CD14-positive monocyte (primary cell): ENCODE data around the gene GMFB. TPM values are rescaled to one million over a fixed set of nuclear protein-coding genes. Genes with fewer than 3 reads are reported as not detected.
"Not testable (repeated sequence)": the region's sequence is repeated elsewhere in the genome, so short reads cannot be mapped to it uniquely, and the experiment has no call there.

ENCODE experiments used
- DNase-seq, 3 donors: peaks; one replicate each; pipeline ENCODE4 v3.0.0-alpha.2; 2011 to 2022
- H2AFZ ChIP-seq: 2 replicates; pipeline ENCODE4 v1.6.0; 2012; ENCODE audit warnings: mild to moderate bottlenecking, low read depth, low read length, inconsistent platforms; ENCODE audit not compliant: insufficient read depth, poor library complexity, severe bottlenecking
- H3K27ac ChIP-seq, 2 donors: 1 replicate in 1 of 2; 2 replicates in 1 of 2; pipeline ENCODE4 v1.5.1; 2012 to 2013; ENCODE audit warnings: low read length in 2 of 2, control low read depth in 1 of 2, inconsistent platforms in 1 of 2, low read depth in 1 of 2, mild to moderate bottlenecking in 1 of 2
- H3K27me3 ChIP-seq, 2 donors: one replicate each; pipeline versions ENCODE4 v1.6.0 to v1.6.1; 2011 to 2013; ENCODE audit warnings: low read length in 2 of 2; ENCODE audit not compliant: control insufficient read depth in 2 of 2, insufficient read depth in 2 of 2
- H3K36me3 ChIP-seq, 2 donors: replicated peaks in 1 of 2; 1 replicate in 1 of 2; 2 replicates in 1 of 2; pipeline versions ENCODE4 v1.5.1 to v1.6.1; 2012 to 2013; ENCODE audit warnings: low read length in 2 of 2, control low read depth in 1 of 2, inconsistent platforms in 1 of 2, mild to moderate bottlenecking in 1 of 2; ENCODE audit not compliant: insufficient read depth in 2 of 2, control insufficient read depth in 1 of 2
- H3K4me1 ChIP-seq, 2 donors: 1 replicate in 1 of 2; 2 replicates in 1 of 2; pipeline versions ENCODE4 v1.5.1 to v1.6.1; 2012 to 2013; ENCODE audit warnings: low read length in 2 of 2, control low read depth in 1 of 2, inconsistent platforms in 1 of 2, mild to moderate bottlenecking in 1 of 2, moderate library complexity in 1 of 2; ENCODE audit not compliant: insufficient read depth in 2 of 2, control insufficient read depth in 1 of 2
- H3K4me2 ChIP-seq: replicated peaks from 2 replicates; pipeline ENCODE3; 2012; ENCODE audit warnings: low read length, moderate library complexity, mild to moderate bottlenecking; ENCODE audit not compliant: poor library complexity, severe bottlenecking; ENCODE audit errors: extremely low read depth
- H3K4me3 ChIP-seq, 3 experiments: fragments of 200-600 bp in 1 of 3; sonication (generic) in 1 of 3; replicated peaks in 1 of 3; 1 replicate in 2 of 3; 2 replicates in 1 of 3; pipeline ENCODE4 v1.5.1; 2011 to 2013; ENCODE audit warnings: low read length in 3 of 3, mild to moderate bottlenecking in 3 of 3, control low read depth in 2 of 3, low read depth in 2 of 3, inconsistent platforms in 1 of 3, moderate library complexity in 1 of 3
- H3K79me2 ChIP-seq: 2 replicates; pipeline ENCODE4 v1.6.0; 2012; ENCODE audit warnings: mild to moderate bottlenecking, control low read depth, inconsistent platforms, low read length, moderate library complexity; ENCODE audit not compliant: insufficient read depth
- H3K9ac ChIP-seq: 2 replicates; pipeline ENCODE4 v1.6.0; 2017; ENCODE audit warnings: low read length, mild to moderate bottlenecking; ENCODE audit not compliant: insufficient read depth, poor library complexity, severe bottlenecking
- H3K9me3 ChIP-seq, 2 donors: replicated peaks in 1 of 2; 1 replicate in 1 of 2; 2 replicates in 1 of 2; pipeline versions ENCODE4 v1.5.1 to v1.6.1; 2012 to 2013; ENCODE audit warnings: low read length in 2 of 2, control low read depth in 1 of 2; ENCODE audit not compliant: control insufficient read depth in 1 of 2, insufficient read depth in 1 of 2
- H4K20me1 ChIP-seq: 2 replicates; pipeline ENCODE4 v1.6.0; 2012; ENCODE audit warnings: mild to moderate bottlenecking, low read length, control low read depth, moderate library complexity; ENCODE audit not compliant: insufficient read depth
- H3K27ac Mint-ChIP-seq, 7 donors: one replicate each; pipeline ENCODE4 v1.8.0; 2020; ENCODE audit warnings: mild to moderate bottlenecking in 7 of 7, mixed read lengths in 7 of 7, moderate library complexity in 6 of 7, inconsistent platforms in 2 of 7
- H3K27me3 Mint-ChIP-seq, 3 donors: one replicate each; pipeline ENCODE4 v1.8.0; 2021 to 2022; ENCODE audit warnings: low read depth in 3 of 3, mild to moderate bottlenecking in 3 of 3, mixed read lengths in 3 of 3, moderate library complexity in 3 of 3, inconsistent platforms in 1 of 3
- H3K36me3 Mint-ChIP-seq, 2 donors: one replicate each; pipeline ENCODE4 v1.8.0; 2020; ENCODE audit warnings: mixed read lengths in 2 of 2, inconsistent platforms in 1 of 2, mild to moderate bottlenecking in 1 of 2
- H3K4me1 Mint-ChIP-seq: one replicate; pipeline ENCODE4 v1.8.0; 2020; ENCODE audit warnings: mild to moderate bottlenecking, mixed read lengths
- H3K4me3 Mint-ChIP-seq, 2 donors: one replicate each; pipeline ENCODE4 v1.8.0; 2020; ENCODE audit warnings: mild to moderate bottlenecking in 2 of 2, mixed read lengths in 2 of 2, moderate library complexity in 1 of 2
- H3K9me3 Mint-ChIP-seq, 7 donors: one replicate each; pipeline ENCODE4 v1.8.0; 2020 to 2022; ENCODE audit warnings: mixed read lengths in 7 of 7, mild to moderate bottlenecking in 6 of 7, moderate library complexity in 6 of 7, inconsistent platforms in 2 of 7
- WGBS: methylation state at CpG from one replicate; pipeline ENCODE4 v1.1.5; 2013; ENCODE audit warnings: missing lambda C conversion rate; ENCODE audit not compliant: insufficient coverage; 5-methylcytosine and 5-hydroxymethylcytosine counted together
- intact Hi-C, 2 donors: fragments of 100-400 bp; cut with micrococcal nuclease; formaldehyde crosslinking; loops; one replicate each; pipeline versions ENCODE4 v1.15.0 to v1.15.1; 2023
- polyA plus RNA-seq, 3 donors: library from polyadenylated mRNA; depleted of rRNA in 1 of 3; unstranded in 2 of 3; stranded (reverse) in 1 of 3; fragments of 300-500 nt in 2 of 3; fragments of >200 nt in 1 of 3; fragmentation: Illumina TruSeq in 2 of 3; gene quantifications; 1 replicate in 2 of 3; 2 replicates in 1 of 3; pipeline ENCODE4 v1.2.3, GENCODE V29; 2012 to 2021
- TF ChIP-seq, protein P1 (sequence below): fragments of 200-600 bp; IDR thresholded peaks from one replicate; pipeline ENCODE4 v1.8.0; 2022; ENCODE audit warnings: antibody characterized with exemption, mild to moderate bottlenecking

The GMFB gene
- polyA plus RNA-seq, 3 donors, result 10.8 to 41.1 (median 26.1) TPM

DNA sequence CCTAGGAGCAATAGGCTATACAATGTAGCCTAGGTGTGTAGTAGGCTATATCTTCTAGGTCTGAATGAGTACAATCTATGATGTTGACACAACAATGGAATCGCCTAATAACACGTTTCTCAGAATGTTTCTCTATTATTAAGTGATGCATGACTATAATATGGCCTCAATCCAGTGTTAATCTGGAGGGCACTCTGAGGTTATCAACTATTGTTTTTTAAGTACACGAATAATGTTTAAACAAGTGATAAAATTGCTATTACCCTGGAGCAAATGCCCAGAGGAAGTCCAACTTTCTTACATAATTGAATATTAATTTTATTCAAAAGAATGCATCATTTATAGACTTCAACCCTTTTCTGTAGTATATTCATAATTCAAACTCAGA, 31.2 kb downstream of the GMFB start:
- Mint-ChIP-seq H3K27me3 (peaks cover 1 to 6% (median 2%) of the 10 kb centered on the region in 3 donors), H3K4me1 (peaks cover 9% of the 10 kb centered on the region), H3K36me3 (peaks cover 0 to 9% of the 10 kb centered on the region in 2 donors), H3K27ac (no peak overlapping the region), H3K4me3 (no peak overlapping the region), H3K9me3 (peaks cover 8 to 18% (median 14%) of the 10 kb centered on the region in 7 donors)
- no peaks in the 10 kb centered on the region for H4K20me1 ChIP-seq
- H3K4me1 ChIP-seq, result peaks cover 0 to 4% of the 10 kb centered on the region in 2 donors
- H2AFZ ChIP-seq, result no peak overlapping the region
- DNase-seq, result no peak
- no peaks in the 10 kb centered on the region for H3K27me3 ChIP-seq
- H3K4me2 ChIP-seq, result no peak overlapping the region
- H3K27ac ChIP-seq, result no peak overlapping the region
- H3K9me3 ChIP-seq, result peaks cover 6 to 18% of the 10 kb centered on the region in 2 donors
- no peaks in the 10 kb centered on the region for H3K36me3 ChIP-seq
- no CpG with 5 or more reads among the region's 3 CpGs for WGBS
- H3K79me2 ChIP-seq, result no peaks in the 10 kb centered on the region
- intact Hi-C loops, result no loop called here
- no peak overlapping the region for H3K4me3 ChIP-seq
- TF ChIP-seq, protein P1, sequence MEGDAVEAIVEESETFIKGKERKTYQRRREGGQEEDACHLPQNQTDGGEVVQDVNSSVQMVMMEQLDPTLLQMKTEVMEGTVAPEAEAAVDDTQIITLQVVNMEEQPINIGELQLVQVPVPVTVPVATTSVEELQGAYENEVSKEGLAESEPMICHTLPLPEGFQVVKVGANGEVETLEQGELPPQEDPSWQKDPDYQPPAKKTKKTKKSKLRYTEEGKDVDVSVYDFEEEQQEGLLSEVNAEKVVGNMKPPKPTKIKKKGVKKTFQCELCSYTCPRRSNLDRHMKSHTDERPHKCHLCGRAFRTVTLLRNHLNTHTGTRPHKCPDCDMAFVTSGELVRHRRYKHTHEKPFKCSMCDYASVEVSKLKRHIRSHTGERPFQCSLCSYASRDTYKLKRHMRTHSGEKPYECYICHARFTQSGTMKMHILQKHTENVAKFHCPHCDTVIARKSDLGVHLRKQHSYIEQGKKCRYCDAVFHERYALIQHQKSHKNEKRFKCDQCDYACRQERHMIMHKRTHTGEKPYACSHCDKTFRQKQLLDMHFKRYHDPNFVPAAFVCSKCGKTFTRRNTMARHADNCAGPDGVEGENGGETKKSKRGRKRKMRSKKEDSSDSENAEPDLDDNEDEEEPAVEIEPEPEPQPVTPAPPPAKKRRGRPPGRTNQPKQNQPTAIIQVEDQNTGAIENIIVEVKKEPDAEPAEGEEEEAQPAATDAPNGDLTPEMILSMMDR, result no peak
- no peak overlapping the region for H3K9ac ChIP-seq

DNA sequence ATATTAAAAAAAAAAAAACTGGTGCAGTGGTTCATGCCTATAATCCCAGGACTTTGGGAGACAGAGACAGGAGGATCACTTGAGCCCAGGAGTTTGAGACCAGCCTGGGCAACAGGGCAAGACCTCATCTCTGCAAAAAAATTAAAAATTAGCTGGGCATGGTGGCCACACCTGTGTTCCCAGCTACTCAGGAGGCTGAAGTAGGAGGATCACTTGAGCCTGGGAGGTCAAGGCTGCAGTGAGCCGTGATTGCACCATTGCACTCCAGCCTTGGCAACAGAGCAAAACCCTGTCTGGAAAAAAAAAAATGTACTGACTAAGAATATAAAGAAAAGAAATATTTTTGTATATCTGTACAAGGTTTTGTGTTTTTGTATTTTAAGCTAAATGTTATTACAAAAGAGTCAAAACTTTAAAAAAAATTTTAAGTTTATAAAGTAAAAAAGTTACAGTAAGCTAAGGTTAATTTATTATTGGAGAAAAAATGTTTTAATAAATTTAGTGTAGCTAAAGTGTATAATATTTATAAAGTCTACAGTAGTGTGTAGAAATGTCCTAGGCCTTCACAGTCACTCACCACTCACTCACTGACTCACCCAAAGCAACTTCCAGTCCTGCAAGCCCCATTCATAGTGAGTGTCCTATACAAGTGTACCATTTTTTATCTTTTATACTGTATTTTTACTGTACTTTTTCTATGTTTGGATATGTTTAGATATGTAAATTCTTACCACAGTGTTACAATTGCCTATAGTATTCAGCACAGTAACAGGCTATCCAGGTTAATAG, 31.8 kb downstream of the GMFB start:
- WGBS, result 100% methylated on average over 1 of the region's 1 CpG
- H3K36me3 ChIP-seq, H3K36me3 Mint-ChIP-seq, H3K79me2 ChIP-seq, H2AFZ ChIP-seq, H3K27me3 ChIP-seq, DNase-seq, H3K4me3 ChIP-seq, H3K27ac Mint-ChIP-seq, H3K27ac ChIP-seq, intact Hi-C loops, H3K9ac ChIP-seq, H3K4me1 Mint-ChIP-seq, H4K20me1 ChIP-seq, H3K4me1 ChIP-seq, H3K4me3 Mint-ChIP-seq, H3K27me3 Mint-ChIP-seq, H3K4me2 ChIP-seq: not testable (repeated sequence)
- H3K9me3 Mint-ChIP-seq, result peaks cover 8 to 18% (median 14%) of the 10 kb centered on the region in 7 donors
- H3K9me3 ChIP-seq, result peaks cover 6 to 18% of the 10 kb centered on the region in 2 donors
